ENCODE data around the gene ATL3.
"Not testable (repeated sequence)": the region's sequence is repeated elsewhere in the genome, so short reads cannot be mapped to it uniquely, and the experiment has no call there.

The ATL3 gene

GRCh38 chr11:63680834-63681320, 9.7 kb upstream of the ATL3 start:
- no peak for DNase-seq

GRCh38 chr11:63673579-63673978, 2.4 kb upstream of the ATL3 start:
- no peak for DNase-seq

GRCh38 chr11:63672936-63673539, 1.9 kb upstream of the ATL3 start:
- no peak for DNase-seq

GRCh38 chr11:63672156-63672463, 934 bp upstream of the ATL3 start:
- DNase-seq = no peak

GRCh38 chr11:63670433-63671321, 499 bp downstream of the ATL3 start:
- peak; percentile 65 for DNase-seq

- no peak for DNase-seq
Observed at GRCh38 chr11:63670096-63670432, 1.1 kb downstream of the ATL3 start.

GRCh38 chr11:63667995-63668795, 3.0 kb downstream of the ATL3 start:
- DNase-seq = no peak

- no peak for DNase-seq
Observed at GRCh38 chr11:63666874-63667273, 4.3 kb downstream of the ATL3 start.

- DNase-seq = no peak
Observed at GRCh38 chr11:63663809-63664208, 7.4 kb downstream of the ATL3 start.

GRCh38 chr11:63660972-63661371, 10.2 kb downstream of the ATL3 start:
- no peak for DNase-seq

GRCh38 chr11:63652671-63653070, 18.5 kb downstream of the ATL3 start:
- DNase-seq = no peak

- no peak for DNase-seq
Observed at GRCh38 chr11:63643205-63643604, 28.0 kb downstream of the ATL3 start.

- DNase-seq = no peak
Observed at GRCh38 chr11:63641727-63642126, 29.4 kb downstream of the ATL3 start.

- DNase-seq = no peak
Observed at GRCh38 chr11:63639199-63639832, 31.9 kb downstream of the ATL3 start.

GRCh38 chr11:63638436-63638835, 32.7 kb downstream of the ATL3 start:
- DNase-seq = not testable (repeated sequence)

- DNase-seq = peak; percentile 71
Observed at GRCh38 chr11:63635762-63636465, 35.3 kb downstream of the ATL3 start.

GRCh38 chr11:63629426-63629825, 41.8 kb downstream of the ATL3 start:
- no peak for DNase-seq

GRCh38 chr11:63623513-63624140, 47.5 kb downstream of the ATL3 start:
- no peak for DNase-seq

- DNase-seq = no peak
Observed at GRCh38 chr11:63622323-63622722, 48.9 kb downstream of the ATL3 start.

- DNase-seq = no peak
Observed at GRCh38 chr11:63621071-63621470, 50.1 kb downstream of the ATL3 start.

- no peak for DNase-seq
Observed at GRCh38 chr11:63619967-63620366, 51.2 kb downstream of the ATL3 start.

GRCh38 chr11:63617686-63618085, 53.5 kb downstream of the ATL3 start:
- DNase-seq = not testable (repeated sequence)
